Peyer's patch (tissue), 4 donors: Measurements from ENCODE around the gene AADAT.

Experiments
- POLR2A ChIP-seq, 2 donors: fragments of 450-650 bp; IDR thresholded peaks; one replicate each; pipeline ENCODE4 v1.5.1; 2017; ENCODE audit warnings: antibody characterized with exemption in 2 of 2, mild to moderate bottlenecking in 2 of 2, moderate library complexity in 2 of 2
- TF ChIP-seq, protein P1 (sequence below), 6 experiments: fragments of 450-650 bp in 4 of 6; fragments of 200-600 bp in 2 of 6; sonication (generic) in 1 of 6; IDR thresholded peaks; one replicate each; pipeline ENCODE4 v1.5.1; 2017 to 2019; ENCODE audit warnings: antibody characterized with exemption in 6 of 6, mild to moderate bottlenecking in 3 of 6, moderate library complexity in 1 of 6

DNA sequence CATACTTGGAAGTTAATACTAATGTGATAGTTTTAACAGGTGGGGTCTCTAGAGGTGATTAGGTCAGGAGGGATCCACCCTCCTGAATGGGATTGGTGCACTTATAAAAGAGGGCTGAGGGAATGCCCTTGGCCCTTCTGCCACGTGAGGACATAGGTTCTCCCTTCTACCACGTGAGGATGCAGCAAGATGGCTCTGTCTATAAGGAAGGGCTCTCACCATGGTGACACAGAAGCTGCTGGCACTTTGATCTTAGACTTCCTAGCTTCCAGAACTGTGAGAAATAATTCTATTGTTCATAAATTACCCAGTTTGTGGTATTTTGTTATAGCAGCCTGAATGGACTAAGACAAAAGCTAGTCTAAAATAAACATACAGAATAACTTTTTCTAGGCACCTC, 1.0 kb downstream of the AADAT start:
- TF ChIP-seq POLR2A (IDR thresholded peaks at IDR 0.05), result no peak
- TF ChIP-seq, protein P1, sequence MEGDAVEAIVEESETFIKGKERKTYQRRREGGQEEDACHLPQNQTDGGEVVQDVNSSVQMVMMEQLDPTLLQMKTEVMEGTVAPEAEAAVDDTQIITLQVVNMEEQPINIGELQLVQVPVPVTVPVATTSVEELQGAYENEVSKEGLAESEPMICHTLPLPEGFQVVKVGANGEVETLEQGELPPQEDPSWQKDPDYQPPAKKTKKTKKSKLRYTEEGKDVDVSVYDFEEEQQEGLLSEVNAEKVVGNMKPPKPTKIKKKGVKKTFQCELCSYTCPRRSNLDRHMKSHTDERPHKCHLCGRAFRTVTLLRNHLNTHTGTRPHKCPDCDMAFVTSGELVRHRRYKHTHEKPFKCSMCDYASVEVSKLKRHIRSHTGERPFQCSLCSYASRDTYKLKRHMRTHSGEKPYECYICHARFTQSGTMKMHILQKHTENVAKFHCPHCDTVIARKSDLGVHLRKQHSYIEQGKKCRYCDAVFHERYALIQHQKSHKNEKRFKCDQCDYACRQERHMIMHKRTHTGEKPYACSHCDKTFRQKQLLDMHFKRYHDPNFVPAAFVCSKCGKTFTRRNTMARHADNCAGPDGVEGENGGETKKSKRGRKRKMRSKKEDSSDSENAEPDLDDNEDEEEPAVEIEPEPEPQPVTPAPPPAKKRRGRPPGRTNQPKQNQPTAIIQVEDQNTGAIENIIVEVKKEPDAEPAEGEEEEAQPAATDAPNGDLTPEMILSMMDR (IDR thresholded peaks at IDR 0.05), result no peak
